ENCODE measurements around the gene RNF157. TPM values are rescaled to one million over a fixed set of nuclear protein-coding genes. Genes with fewer than 3 reads are reported as not detected.
"Not testable (repeated sequence)": the region's sequence is repeated elsewhere in the genome, so short reads cannot be mapped to it uniquely, and the experiment has no call there.

The RNF157 gene
- total RNA-seq, 1 experiment from 2014 or later: 4.6 TPM

DNA sequence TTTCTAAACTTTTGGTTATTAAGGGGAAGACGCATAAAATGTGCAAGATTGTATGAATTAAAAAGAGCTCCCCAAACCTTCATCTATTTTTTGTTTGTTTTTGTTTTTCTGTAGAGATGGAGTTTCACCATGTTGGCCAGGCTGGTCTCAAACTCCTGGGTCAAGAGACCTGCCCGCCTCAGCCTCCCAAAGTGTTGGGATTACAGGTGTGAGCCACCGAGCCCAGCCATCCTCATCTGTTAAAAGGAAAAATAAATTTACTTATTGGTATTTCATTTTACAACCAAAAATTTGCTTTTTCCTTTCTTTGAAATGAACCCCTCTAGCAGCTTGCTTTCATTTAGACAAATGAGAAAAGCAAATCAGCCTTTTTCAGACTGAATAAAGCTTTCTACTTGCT lies 23.2 kb downstream of the RNF157 start:
- Histone ChIP-seq H3K27ac (no peak overlapping the region), H3K27me3 (replicated peaks) (no peaks in the 10 kb centered on the region), H3K4me3 (no peak overlapping the region), H3K36me3 (no peaks in the 10 kb centered on the region), H3K4me1 (replicated peaks) (no peaks in the 10 kb centered on the region), H3K9me3 (replicated peaks) (no peaks in the 10 kb centered on the region)
- peak in 1 of 2 experiments; percentile 17 for DNase-seq (ENCODE audit: low read depth in 1 of 2, low spot score in 2 of 2)

DNA sequence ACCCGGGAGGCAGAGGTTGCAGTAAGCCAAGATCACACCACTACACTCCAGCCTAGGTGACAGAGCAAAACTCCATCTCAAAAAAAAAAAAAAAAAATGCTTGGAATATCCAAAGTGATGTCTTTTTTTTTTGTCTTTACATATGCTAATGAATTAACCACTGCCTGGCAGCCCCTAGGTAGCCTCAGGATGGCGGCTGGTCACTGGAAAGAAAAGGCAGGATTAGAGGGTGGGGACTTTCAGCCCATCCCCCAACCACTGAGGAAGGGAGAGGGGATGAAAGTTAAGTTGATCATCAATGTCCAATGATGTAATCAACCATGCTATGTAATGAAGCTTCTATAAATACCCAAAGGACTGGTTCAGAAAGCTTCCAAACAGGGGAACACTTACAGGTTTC lies 26.8 kb downstream of the RNF157 start:
- H3K9me3 ChIP-seq (replicated peaks): no peaks in the 10 kb centered on the region
- H3K27ac ChIP-seq: no peak overlapping the region
- DNase-seq (ENCODE audit: low read depth in 1 of 2, low spot score in 2 of 2): peak in 1 of 2 experiments; percentile 16
- H3K27me3 ChIP-seq (replicated peaks): no peaks in the 10 kb centered on the region
- H3K4me3 ChIP-seq: no peak overlapping the region
- H3K36me3 ChIP-seq: no peaks in the 10 kb centered on the region
- H3K4me1 ChIP-seq (replicated peaks): peaks cover 5% of the 10 kb centered on the region; the same call in 1 of the 2 replicates

DNA sequence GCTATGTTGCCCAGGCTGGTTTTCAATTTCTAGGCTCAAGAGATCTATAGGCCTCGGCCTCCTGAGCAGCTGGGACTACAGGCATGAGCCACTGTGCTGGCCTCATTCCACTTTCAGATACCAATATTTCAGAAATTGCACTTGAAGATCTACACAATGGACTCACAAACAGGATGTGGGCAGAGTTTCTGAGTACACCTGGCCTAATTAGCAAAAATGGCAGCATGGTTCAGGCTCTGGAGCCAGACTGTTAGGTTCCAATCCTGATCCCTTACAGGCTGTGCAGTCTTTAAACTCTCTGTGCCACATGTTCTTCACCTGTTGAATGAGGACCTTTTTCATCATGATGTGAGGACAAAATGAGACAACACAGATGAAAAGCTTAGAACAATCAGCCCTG lies 32.2 kb downstream of the RNF157 start:
- Histone ChIP-seq H3K4me1 (replicated peaks) (peaks cover 19% of the 10 kb centered on the region), H3K4me3 (no peak overlapping the region), H3K27ac (no peak overlapping the region), H3K36me3 (no peaks in the 10 kb centered on the region), H3K9me3 (replicated peaks) (no peaks in the 10 kb centered on the region), H3K27me3 (replicated peaks) (no peaks in the 10 kb centered on the region)
- DNase-seq (ENCODE audit: low read depth in 1 of 2, low spot score in 2 of 2): no peak

DNA sequence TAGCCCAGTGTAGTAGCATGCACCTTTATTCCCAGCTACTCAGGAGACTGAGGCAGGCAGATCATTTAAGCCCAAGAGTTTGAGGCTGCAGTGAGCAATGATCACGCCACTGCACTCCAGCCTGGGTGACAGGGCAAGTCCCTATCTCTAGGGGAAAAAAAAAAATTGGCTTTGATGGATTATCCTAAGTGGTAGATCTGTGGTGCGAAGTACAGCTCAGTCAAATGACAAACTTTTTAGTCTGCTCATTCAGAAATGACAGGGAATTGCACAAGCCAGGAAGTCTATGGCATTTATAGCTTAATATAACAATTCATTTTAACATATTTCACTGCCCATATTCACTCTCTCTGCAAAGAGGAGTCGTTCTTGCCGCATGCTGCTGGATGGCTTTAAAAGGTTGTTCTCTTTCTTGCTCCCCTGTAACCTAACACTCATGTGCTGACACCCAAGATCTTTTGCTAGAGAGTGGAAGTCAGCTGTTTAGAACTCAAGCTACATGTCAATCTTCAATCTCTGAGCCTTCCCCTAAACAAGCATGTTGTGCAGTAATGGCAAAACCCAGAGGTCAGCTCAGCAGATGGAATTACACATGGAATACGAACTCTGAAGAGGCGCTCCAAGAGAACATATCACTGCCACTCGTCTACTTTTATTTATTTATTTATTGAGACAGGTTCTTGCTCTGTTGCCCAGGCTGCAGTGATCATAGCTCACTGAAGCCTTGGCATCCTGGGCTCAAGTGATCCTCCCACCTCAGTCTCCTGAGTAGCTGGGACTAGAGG lies 32.8 kb downstream of the RNF157 start:
- H3K27ac ChIP-seq: no peak overlapping the region
- no peaks in the 10 kb centered on the region for H3K36me3 ChIP-seq
- H3K9me3 ChIP-seq (replicated peaks): no peaks in the 10 kb centered on the region
- DNase-seq (ENCODE audit: low read depth in 1 of 2, low spot score in 2 of 2): no peak
- H3K27me3 ChIP-seq (replicated peaks): no peaks in the 10 kb centered on the region
- peaks cover 19% of the 10 kb centered on the region for H3K4me1 ChIP-seq (replicated peaks)
- no peak overlapping the region for H3K4me3 ChIP-seq

DNA sequence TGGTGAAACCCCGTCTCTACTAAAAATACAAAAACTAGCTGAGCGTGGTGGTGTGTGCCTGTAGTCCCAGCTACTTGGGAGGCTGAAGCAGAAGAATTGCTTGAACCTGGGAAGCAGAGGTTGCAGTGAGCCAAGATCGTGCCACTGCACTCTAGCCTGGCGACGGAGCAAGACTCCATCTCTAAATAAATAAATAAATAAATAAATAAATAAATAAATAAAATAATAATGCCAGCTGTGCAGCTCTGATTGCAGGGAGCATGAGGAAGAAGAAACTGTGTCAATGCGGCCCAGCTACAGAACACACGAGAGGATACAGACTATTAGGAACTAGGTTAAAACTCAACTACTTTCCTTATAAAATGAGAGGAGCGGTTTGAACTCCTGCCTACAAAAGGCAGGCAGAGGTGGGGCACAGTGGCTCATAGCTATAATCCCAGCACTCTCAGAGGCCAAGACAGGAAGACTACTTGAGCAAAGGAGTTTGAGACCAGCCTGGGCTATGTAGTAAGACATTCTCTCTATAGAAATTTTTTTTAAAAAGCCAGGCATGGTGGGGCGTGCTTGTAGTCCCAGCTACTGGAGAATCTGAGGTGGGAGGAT lies 34.6 kb downstream of the RNF157 start:
- not testable (repeated sequence) for H3K4me3 ChIP-seq; DNase-seq (ENCODE audit: low read depth in 1 of 2, low spot score in 2 of 2); H3K9me3 ChIP-seq (replicated peaks); H3K27me3 ChIP-seq (replicated peaks); H3K27ac ChIP-seq; H3K36me3 ChIP-seq
- peaks cover 19% of the 10 kb centered on the region for H3K4me1 ChIP-seq (replicated peaks)

DNA sequence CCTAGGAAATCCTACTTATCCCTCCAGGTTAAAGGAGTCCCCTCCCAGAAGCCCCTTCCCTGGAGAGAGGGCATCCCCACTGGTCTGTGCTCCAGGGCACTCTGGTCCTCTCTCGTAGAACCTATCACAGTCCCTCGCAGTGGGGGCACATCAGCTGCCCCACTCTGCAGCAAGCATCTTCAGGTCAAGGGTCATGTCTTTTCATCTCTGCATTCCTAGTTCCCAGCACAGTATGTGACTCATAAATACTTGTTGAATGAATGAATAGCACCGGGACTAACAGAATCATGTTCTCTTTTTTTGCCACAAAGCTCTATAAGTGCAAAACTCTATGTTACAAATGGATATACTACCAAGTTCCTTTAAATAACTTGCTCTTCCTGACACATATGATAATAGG lies 36.0 kb downstream of the RNF157 start:
- no peaks in the 10 kb centered on the region for H3K9me3 ChIP-seq (replicated peaks)
- H3K27ac ChIP-seq: no peak overlapping the region
- no peak overlapping the region for H3K4me3 ChIP-seq
- DNase-seq (ENCODE audit: low read depth in 1 of 2, low spot score in 2 of 2): peak; percentile 50 to 54
- peaks cover 14% of the 10 kb centered on the region for H3K4me1 ChIP-seq (replicated peaks)
- H3K36me3 ChIP-seq: no peaks in the 10 kb centered on the region
- no peaks in the 10 kb centered on the region for H3K27me3 ChIP-seq (replicated peaks)

DNA sequence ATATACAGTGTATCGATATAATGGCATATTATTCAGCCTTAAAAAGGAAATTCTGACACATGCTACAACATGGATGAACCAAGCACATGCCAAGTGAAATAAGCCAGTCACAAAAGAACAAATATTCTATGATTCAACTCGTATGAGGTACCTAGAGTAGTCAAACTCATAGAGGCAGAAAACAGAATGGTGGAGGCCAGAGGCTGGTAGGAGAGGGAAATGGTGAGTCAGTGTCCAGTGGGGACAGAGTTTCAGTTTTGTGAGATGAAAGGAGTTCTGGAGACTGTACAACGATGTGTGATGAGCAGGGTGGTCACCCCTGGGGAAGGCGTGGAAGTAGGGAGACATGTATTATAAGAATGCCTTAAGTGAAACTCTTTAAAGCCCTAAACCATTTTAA lies 39.9 kb downstream of the RNF157 start:
- DNase-seq (ENCODE audit: low read depth in 1 of 2, low spot score in 2 of 2): peak in 1 of 2 experiments; percentile 33
- H3K4me3 ChIP-seq: no peak overlapping the region
- no peak overlapping the region for H3K27ac ChIP-seq
- H3K4me1 ChIP-seq (replicated peaks): peaks cover 14% of the 10 kb centered on the region
- H3K27me3 ChIP-seq (replicated peaks): no peaks in the 10 kb centered on the region
- H3K36me3 ChIP-seq: no peaks in the 10 kb centered on the region
- H3K9me3 ChIP-seq (replicated peaks): no peaks in the 10 kb centered on the region

DNA sequence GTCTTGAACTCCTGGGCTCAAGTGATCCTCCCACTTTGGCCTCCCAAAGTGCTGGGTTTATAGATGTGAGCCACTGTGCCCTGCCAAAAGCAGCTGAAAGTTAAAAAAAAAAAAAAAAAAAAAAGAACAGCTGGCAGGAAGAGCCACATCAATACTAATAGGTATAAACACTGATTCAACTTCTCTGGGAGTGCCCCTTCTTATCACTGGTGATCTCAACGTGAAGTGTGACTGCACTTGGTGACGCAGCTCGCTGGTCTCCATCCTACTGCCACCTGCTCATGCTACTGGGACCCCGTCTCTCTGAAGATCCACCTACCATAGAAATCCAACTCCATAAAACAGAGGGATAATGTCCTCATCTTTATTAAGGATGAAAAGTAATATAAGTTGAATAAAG lies 40.8 kb downstream of the RNF157 start:
- H3K9me3 ChIP-seq (replicated peaks): no peaks in the 10 kb centered on the region
- peaks cover 6% of the 10 kb centered on the region for H3K4me1 ChIP-seq (replicated peaks)
- H3K27me3 ChIP-seq (replicated peaks): no peaks in the 10 kb centered on the region
- H3K4me3 ChIP-seq: no peak overlapping the region
- no peaks in the 10 kb centered on the region for H3K36me3 ChIP-seq
- H3K27ac ChIP-seq: no peak overlapping the region
- DNase-seq (ENCODE audit: low read depth in 1 of 2, low spot score in 2 of 2): no peak

DNA sequence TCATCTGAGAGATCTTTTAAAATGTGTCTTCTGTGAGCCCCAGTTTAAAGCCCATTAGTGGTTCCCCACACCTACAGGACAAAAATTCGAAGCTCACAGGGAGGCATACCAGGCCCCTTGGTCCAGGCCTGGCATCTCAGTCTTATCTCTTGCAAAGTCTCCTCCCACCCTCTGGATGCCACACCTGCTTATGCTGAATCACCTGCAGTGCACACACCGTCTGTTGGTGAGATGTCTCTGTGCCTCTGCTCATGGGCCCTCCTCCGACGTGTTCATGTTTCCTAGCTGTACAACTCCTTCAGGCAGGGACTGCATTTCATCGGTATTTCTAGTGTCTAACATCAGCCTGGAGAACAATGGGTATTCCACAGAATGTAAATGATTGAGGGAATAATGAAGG lies 41.6 kb downstream of the RNF157 start:
- no peaks in the 10 kb centered on the region for H3K4me1 ChIP-seq (replicated peaks)
- DNase-seq (ENCODE audit: low read depth in 1 of 2, low spot score in 2 of 2): peak in 1 of 2 experiments; percentile 33

DNA sequence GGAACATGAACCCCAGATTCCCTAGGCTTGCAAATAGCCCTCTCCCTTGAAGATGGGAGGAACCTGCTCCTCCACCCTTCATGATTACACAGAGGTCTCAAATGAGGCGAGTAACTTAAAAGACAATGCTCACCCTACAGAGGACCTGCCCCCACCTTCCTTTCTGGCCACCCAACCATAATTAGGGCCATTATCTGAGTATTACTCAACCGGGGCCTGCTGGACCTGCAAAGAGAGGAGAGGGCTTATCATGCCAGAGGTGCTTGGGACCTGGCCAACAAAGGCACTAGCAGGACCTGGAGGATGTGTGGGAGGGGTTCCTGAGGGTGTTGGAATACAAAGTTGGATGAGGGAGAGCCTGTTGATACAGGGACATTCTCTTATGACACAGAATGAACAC lies 42.4 kb downstream of the RNF157 start:
- no peak overlapping the region for H3K4me3 ChIP-seq

More for the DNA sequence above, 41.6 kb downstream of the RNF157 start:
- H3K4me3 ChIP-seq: no peak overlapping the region
- no peak overlapping the region for H3K27ac ChIP-seq
- no peaks in the 10 kb centered on the region for H3K27me3 ChIP-seq (replicated peaks)
- H3K9me3 ChIP-seq (replicated peaks): no peaks in the 10 kb centered on the region
- no peaks in the 10 kb centered on the region for H3K36me3 ChIP-seq

DNA sequence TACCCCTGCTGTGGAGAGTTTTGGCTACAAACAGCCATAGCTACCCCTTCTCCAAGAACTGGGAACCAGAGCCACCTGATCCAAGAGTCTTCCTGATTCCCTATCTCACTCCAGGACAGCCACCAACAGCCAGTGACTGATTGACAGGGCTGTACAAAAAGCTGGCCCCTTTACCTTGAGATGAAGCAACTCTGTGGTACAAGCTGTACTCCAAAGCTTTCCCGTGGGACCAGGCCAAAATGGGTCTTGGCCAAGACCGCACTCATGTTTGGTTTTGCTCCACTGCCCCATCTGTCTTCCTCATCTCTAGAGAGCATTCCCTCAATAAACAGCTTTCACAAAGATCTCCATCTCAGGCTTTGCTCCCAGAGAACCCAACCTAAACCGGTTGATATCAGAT lies 43.6 kb downstream of the RNF157 start:
- Histone ChIP-seq H3K9me3 (replicated peaks) (no peaks in the 10 kb centered on the region), H3K27me3 (replicated peaks) (no peaks in the 10 kb centered on the region), H3K36me3 (no peaks in the 10 kb centered on the region), H3K4me3 (no peak overlapping the region), H3K4me1 (replicated peaks) (no peaks in the 10 kb centered on the region), H3K27ac (no peak overlapping the region)
- DNase-seq (ENCODE audit: low read depth in 1 of 2, low spot score in 2 of 2): peak in 1 of 2 experiments; percentile 39

More for the DNA sequence above, 42.4 kb downstream of the RNF157 start:
- H3K36me3 ChIP-seq: no peaks in the 10 kb centered on the region
- no peaks in the 10 kb centered on the region for H3K9me3 ChIP-seq (replicated peaks)
- H3K27ac ChIP-seq: no peak overlapping the region
- no peaks in the 10 kb centered on the region for H3K27me3 ChIP-seq (replicated peaks)
- peak in 1 of 2 experiments; percentile 39 for DNase-seq (ENCODE audit: low read depth in 1 of 2, low spot score in 2 of 2)
- H3K4me1 ChIP-seq (replicated peaks): no peaks in the 10 kb centered on the region

DNA sequence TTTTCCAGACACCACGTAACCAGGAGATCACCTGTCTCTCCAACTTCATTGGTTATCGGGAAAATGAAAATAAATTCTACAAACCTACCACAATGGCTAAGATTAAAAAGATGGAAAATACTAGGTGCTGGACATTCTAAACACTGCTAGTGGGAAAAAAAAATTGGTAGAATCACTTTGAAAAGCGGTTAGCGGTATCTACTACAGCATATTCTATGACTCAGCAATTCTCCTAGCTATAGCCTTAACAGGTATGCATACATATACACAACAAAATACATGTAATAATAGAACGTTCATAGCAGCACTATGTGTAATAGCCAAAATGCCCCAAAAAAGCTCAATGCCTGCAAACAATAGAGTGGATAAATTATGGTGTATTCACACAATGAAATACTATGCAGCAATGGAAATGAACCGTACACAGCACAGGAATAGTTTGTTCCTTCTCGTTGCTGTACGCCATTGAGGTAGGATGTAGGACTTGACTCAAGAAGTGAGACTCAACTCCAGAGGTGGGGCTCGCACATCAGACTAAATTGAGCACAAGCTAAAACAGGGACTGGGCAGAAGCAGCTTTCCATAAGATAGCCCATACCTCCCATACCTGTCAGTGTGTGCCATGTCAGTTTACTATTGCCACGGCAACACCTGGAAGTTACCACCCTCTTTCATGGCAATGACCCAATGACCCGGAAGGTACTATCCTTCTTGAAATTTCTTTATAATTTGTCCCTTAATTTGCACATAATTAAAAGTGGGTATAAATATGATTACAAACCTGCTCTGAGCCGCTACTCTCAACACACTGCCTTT lies 44.8 kb downstream of the RNF157 start:
- Histone ChIP-seq H3K4me3 (no peak overlapping the region), H3K27ac (no peak overlapping the region), H3K27me3 (replicated peaks) (no peaks in the 10 kb centered on the region), H3K36me3 (no peaks in the 10 kb centered on the region), H3K9me3 (replicated peaks) (no peaks in the 10 kb centered on the region), H3K4me1 (replicated peaks) (no peaks in the 10 kb centered on the region)
- DNase-seq (ENCODE audit: low read depth in 1 of 2, low spot score in 2 of 2): no peak

DNA sequence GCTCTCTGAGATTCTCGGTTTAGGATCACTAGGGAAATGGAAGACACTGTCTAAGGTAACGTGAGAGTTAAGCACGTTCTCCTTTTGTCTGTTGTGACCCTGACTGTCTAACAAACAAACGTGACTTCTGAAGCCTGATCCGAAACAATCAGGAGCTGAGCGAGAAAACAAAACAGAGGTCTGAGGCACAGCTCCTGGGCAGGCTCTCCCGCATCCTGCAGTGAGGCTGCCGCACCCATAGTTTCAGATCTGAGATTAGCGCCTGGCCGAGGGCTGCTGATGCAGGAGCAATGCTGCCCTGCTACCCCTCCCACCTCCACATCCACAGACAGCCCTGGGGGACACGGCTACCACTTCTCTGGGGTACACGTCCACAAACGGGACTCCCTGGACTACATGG lies 46.7 kb downstream of the RNF157 start:
- DNase-seq (ENCODE audit: low read depth in 1 of 2, low spot score in 2 of 2): no peak
- H3K27me3 ChIP-seq (replicated peaks): no peaks in the 10 kb centered on the region
- H3K36me3 ChIP-seq: no peaks in the 10 kb centered on the region
- H3K4me3 ChIP-seq: no peak overlapping the region
- H3K9me3 ChIP-seq (replicated peaks): no peaks in the 10 kb centered on the region
- no peak overlapping the region for H3K27ac ChIP-seq
- H3K4me1 ChIP-seq (replicated peaks): no peaks in the 10 kb centered on the region

DNA sequence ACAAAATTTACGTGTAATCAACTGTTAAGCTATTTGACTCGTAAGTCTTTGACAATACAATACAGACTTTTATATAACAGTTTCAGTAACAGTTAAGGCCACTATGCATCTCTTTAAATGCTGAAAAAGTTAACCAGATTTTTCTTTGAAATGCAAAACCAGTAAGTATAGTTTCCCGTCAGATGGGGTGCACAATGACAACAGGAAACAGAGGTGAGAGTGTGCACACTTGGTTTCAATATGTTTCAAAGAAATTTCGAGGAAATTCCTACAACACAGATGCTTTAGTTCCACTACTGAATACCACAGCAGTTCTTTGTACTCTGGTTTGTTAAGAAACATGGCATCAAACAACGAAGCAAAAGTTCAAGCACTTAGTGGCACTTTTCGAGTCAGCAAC lies 48.4 kb downstream of the RNF157 start:
- no peak overlapping the region for H3K27ac ChIP-seq
- no peak overlapping the region for H3K4me3 ChIP-seq
- H3K4me1 ChIP-seq (replicated peaks): no peaks in the 10 kb centered on the region

More for the DNA sequence above, 48.4 kb downstream of the RNF157 start:
- H3K9me3 ChIP-seq (replicated peaks): no peaks in the 10 kb centered on the region
- no peak for DNase-seq (ENCODE audit: low read depth in 1 of 2, low spot score in 2 of 2)
- H3K36me3 ChIP-seq: no peaks in the 10 kb centered on the region
- H3K27me3 ChIP-seq (replicated peaks): no peaks in the 10 kb centered on the region
